Dedifferentiated amniotic fluid mesenchymal stem cell (primary cell): ENCODE measurements around the gene ARL2BP.

Experiments
- DNase-seq: peaks from one replicate; pipeline ENCODE4 v3.0.0-alpha.2; 2016; ENCODE audit errors: extremely low spot score

Gene ARL2BP

GRCh38 chr16:57282510-57283213 lies 37.6 kb downstream of the ARL2BP start:
- no peak for DNase-seq

DNA sequence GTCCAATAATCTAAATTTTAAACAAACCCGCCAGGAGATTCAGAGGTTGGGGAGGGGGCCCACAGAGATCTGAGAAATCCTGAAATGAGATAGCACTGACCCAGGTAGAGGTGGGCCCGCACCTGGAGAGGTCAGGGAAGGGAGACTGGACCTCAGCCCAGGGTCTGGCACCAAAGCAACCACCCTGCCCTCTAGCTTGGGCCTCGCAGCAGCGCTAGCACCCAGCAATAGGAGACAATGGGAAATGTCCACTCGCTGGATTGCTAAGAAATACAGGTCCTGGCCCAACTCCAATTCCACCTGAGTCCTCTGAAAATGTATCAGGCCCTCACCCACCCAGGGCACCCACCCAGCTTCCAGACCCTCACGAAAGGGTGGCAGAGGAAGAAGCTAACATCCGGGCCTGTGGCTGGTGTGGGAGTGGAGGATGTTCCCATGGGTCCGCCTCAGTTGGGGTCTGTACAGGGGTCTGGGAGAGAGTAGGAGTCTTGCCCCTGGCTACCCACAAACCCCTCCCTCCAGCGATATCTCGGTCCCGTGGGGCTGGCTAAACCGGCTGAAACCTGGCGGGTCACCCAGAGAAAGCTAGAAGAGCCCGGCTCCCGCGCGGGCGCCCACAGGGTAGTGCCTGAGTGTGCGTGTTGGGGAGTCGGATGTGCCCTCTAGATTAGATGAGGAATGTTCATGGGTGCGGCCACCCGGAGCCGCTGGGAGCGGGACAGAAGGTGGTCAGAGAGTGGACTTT lies 38.3 kb downstream of the ARL2BP start:
- DNase-seq: no peak

DNA sequence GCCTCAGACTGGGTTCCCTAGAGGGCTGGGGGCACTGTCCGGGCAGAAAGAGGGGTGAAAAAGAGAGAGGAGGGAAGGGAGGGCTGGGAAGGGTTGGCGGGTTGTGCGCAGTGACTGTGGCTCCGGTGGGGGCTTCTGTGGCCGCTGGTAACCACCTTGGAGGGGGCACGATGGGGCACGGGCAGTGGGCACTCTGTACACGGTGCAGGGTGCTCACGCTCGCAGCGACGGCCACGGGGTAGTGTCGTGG lies 38.8 kb downstream of the ARL2BP start:
- DNase-seq: no peak

DNA sequence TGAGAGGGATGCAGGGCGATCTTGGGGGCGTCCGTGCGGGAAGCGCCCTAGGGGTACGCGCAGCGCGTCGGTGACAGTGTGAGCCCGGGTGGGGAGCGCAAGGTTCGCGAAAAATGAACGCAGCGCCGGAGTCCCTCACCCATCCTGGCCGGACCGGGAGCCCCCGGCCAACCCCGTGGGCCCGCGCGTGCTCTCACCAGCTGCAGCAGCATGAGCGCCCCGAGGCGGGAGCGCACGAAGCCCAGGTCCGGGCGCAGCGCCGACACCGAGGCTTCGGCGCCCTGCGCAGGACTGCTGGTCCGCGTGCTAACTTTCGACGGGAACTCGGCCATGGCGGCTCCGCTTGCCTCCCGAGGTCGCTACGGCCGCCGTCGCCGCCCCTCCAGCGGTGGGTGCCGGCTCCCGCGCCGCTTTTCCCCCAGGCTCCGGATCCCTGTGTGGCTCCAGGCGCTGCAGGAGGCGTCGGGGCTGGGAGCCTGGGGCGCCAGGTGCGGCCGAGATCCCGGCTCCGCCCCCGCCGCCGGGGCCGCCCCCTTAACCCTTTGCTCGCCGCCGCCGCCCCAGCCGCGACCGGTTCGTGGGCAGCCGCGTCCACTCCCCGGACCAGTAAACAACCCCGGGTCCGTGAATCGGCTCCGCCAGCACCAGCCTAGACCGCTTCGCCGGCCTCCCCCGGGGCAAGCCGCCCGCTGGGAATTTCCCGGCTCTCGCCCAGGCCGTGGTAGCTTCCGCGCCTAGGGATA lies 39.3 kb downstream of the ARL2BP start, which contains the start of gene PLLP:
Gene PLLP (minus strand): TSS at position 464 of the 743 bp plus-strand sequence. CDS start 132 bp downstream, at position 332.
- no peak for DNase-seq

GRCh38 chr16:57284952-57285363 lies 39.9 kb downstream of the ARL2BP start:
- DNase-seq: no peak

DNA sequence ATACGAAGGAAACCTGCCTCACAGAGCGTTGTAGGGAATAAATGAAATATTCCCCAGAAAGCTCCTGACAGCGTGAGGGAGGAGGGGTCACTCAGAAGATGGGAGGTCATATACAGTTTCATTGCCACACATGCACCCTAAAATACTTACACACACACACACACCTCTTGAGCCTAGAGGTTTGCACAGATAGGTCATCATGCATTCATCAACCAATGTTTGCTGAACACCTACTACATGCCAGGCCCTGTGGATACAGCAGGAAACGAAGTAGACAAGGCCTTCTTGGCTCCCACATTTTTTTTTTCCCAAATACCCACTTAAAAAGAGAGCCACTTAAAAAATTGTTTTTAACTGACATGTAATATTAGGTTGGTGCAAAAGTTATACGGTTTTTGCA lies 40.3 kb downstream of the ARL2BP start:
- no peak for DNase-seq

- DNase-seq: no peak
Measured at GRCh38 chr16:57289391-57290257, 44.6 kb downstream of the ARL2BP start.

- no peak for DNase-seq
Measured at GRCh38 chr16:57297856-57298255, 52.8 kb downstream of the ARL2BP start.

DNA sequence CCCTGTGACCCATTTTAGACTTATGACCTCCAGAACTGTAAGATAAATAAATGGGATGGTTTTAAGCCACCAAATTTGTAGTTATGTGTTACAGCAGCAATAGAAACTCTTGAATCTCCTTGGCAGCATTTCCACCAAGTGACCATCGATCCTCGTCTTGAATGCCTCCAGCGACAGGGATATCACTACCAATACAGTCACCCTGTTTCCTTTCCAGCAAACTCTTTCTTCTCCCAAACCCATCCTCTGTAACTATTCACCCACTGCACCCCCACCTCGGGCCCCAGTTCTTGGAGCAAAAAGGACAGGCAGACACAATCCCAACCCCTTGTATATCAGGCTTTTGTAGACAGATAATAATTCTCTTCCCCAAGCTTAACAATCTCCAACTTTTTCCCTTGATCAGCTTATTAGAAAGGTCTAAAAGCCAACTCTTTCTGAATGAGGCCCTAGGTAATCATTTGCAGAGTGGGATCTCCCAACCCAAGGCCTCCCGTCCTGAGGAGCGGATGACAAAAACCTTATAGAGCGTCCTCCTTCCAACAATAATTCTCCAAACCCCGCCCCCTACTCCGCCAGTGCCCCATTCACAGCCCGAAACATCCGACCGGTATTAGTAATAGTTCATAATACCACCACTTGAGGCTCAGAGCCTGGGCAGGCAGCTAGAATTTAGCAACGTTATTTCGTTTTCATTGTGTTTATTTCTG lies 54.1 kb downstream of the ARL2BP start:
- DNase-seq: peak; percentile 75

GRCh38 chr16:57299719-57300386 lies 54.8 kb downstream of the ARL2BP start:
- DNase-seq: peak; percentile 97

DNA sequence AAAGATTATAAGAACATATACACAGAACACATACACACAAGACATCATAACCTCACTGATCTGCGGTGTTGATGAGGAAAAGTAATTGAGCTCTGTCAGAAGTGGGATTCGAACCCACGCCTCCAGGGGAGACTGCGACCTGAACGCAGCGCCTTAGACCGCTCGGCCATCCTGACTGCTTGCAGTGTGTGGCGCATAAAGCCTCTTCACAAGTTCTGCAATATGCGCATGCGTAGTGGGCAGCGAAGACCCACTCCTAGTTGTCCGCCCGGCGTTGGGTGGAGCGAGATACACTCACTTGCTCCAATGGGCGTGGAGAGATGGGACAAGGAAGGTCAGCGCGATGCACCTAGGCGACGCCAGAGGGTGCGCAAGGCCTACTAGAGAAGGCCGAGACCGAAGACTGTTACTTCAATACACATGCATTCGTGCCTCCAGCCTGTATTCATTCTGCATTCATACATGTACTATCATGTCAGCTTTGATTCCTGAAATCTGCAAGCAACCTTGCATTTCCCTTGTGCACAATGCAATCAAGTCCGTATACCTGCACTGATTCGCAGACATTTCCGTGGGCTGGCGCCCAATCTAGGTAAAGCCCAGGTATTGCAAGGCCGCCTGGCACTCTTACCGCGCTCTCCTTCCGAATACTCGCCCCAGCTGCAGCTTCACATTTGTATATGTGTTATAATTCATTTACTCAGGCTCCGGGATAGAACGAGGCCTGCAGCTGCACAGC lies 55.5 kb downstream of the ARL2BP start:
- peak; percentile 99 for DNase-seq

DNA sequence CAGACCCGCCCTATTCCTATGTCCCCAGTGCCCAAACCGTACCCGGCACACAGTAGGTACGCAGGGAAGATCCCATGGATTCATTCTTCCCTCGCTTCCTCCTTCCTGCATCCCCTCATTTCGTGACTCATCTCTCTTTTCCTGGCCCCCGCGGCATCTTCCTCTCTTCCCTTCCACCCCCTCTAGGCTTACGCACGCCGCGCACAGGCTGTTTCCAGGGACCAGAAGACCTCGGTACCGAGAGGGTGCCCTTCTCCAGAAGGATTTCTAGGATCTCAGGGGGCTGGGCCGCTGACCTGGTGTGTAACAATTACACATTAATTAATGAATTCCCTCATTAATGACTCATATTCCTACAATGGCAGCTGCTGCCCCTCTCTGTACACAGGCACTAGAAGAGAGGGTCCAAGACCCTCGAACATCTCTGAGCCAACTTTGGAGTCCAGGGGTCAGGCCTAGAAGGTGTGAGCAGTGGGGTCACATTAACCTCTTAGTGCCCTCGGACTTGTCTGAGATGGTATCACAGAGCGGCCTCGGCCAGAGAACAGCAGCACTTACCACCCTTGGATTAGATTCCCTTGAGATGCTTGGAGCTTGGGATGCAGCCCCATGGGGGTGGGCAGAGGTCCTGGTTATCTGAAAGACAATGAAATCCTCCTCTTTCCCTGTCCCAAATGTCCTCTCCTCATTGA lies 56.2 kb downstream of the ARL2BP start:
- DNase-seq: no peak
